ENCODE results near the gene DNAH1.

Gene DNAH1

GRCh38 chr3:52437326-52438103 lies 121.4 kb downstream of the DNAH1 start:
- peak; percentile 36 for DNase-seq (ENCODE audit: low read depth)
- no peak overlapping the region for H3K4me3 ChIP-seq (ENCODE audit: low read length)
- TF ChIP-seq CTCF (IDR thresholded peaks at IDR 0.05; ENCODE audit: insufficient read depth, low read depth, low read length, missing control alignments): no peak

- no peak for TF ChIP-seq CTCF (IDR thresholded peaks at IDR 0.05; ENCODE audit: insufficient read depth, low read depth, low read length, missing control alignments)
- H3K4me3 ChIP-seq (ENCODE audit: low read length): no peak overlapping the region
- no peak for DNase-seq (ENCODE audit: low read depth)
Observed at GRCh38 chr3:52438104-52438376, 121.9 kb downstream of the DNAH1 start.

GRCh38 chr3:52438579-52439425 lies 122.7 kb downstream of the DNAH1 start:
- no peak overlapping the region for H3K4me3 ChIP-seq (ENCODE audit: low read length)
- no peak for DNase-seq (ENCODE audit: low read depth)
- TF ChIP-seq CTCF (IDR thresholded peaks at IDR 0.05; ENCODE audit: insufficient read depth, low read depth, low read length, missing control alignments): no peak

GRCh38 chr3:52439426-52440248 lies 123.5 kb downstream of the DNAH1 start:
- no peak for TF ChIP-seq CTCF (IDR thresholded peaks at IDR 0.05; ENCODE audit: insufficient read depth, low read depth, low read length, missing control alignments)
- no peak for DNase-seq (ENCODE audit: low read depth)
- H3K4me3 ChIP-seq (ENCODE audit: low read length): no peak overlapping the region

- no peak overlapping the region for H3K4me3 ChIP-seq (ENCODE audit: low read length)
- no peak for TF ChIP-seq CTCF (IDR thresholded peaks at IDR 0.05; ENCODE audit: insufficient read depth, low read depth, low read length, missing control alignments)
- no peak for DNase-seq (ENCODE audit: low read depth)
Observed at GRCh38 chr3:52440249-52440551, 124.1 kb downstream of the DNAH1 start.

GRCh38 chr3:52440671-52441070 lies 124.6 kb downstream of the DNAH1 start:
- no peak overlapping the region for H3K4me3 ChIP-seq (ENCODE audit: low read length)
- no peak for DNase-seq (ENCODE audit: low read depth)
- no peak for TF ChIP-seq CTCF (IDR thresholded peaks at IDR 0.05; ENCODE audit: insufficient read depth, low read depth, low read length, missing control alignments)
